Cardiac muscle cell (in vitro differentiated cells and primary cell): Measurements from ENCODE around the gene STARD3. TPM values are rescaled to one million over a fixed set of nuclear protein-coding genes. Genes with fewer than 3 reads are reported as not detected.
"Not testable (repeated sequence)": the region's sequence is repeated elsewhere in the genome, so short reads cannot be mapped to it uniquely, and the experiment has no call there.

Experiments
- DNase-seq, 2 donors: peaks; one replicate each; pipeline versions ENCODE4 v3.0.0 to v3.0.0-alpha.2; 2010 to 2017; ENCODE audit warnings: low read depth in 1 of 2, low spot score in 1 of 2
- H3K27ac ChIP-seq: fragments of 200-600 bp; sonication (generic); 2 replicates; pipeline ENCODE4 v1.5.1; 2016
- H3K27me3 ChIP-seq: fragments of 200-600 bp; sonication (generic); 2 replicates; pipeline ENCODE4 v1.6.0; 2016; ENCODE audit warnings: control low read depth
- H3K36me3 ChIP-seq: fragments of 200-600 bp; sonication (generic); 2 replicates; pipeline ENCODE4 v1.5.1; 2016; ENCODE audit warnings: control low read depth
- H3K4me1 ChIP-seq: fragments of 200-600 bp; sonication (generic); 2 replicates; pipeline ENCODE4 v1.8.1; 2017; ENCODE audit warnings: low read depth, mild to moderate bottlenecking, mixed run types
- H3K4me3 ChIP-seq: fragments of 200-600 bp; sonication (generic); 2 replicates; pipeline ENCODE4 v1.5.1; 2016; ENCODE audit warnings: mild to moderate bottlenecking
- H3K9me3 ChIP-seq: fragments of 200-600 bp; sonication (generic); 2 replicates; pipeline ENCODE4 v1.5.1; 2017; ENCODE audit warnings: low read depth, mild to moderate bottlenecking, control low read depth
- polyA plus RNA-seq: library from polyadenylated mRNA; unstranded; fragments of >200 nt; fragmentation: Nextera tagmentation; extraction: Ambion mirVana; gene quantifications from 2 replicates; pipeline ENCODE4 v1.2.1, GENCODE V29; 2016
- total RNA-seq: library from RNA; depleted of rRNA; stranded (reverse); fragments of >200 nt; gene quantifications from 2 replicates; pipeline ENCODE4 v1.2.3, GENCODE V29; 2016
- TF ChIP-seq, protein P1 (sequence below): IDR thresholded peaks from 2 replicates; pipeline ENCODE4 v1.5.1; 2012; ENCODE audit warnings: low read depth, mild to moderate bottlenecking, low read length

The STARD3 gene
- total and polyA plus RNA-seq, 2 experiments from 2014 or later: 47.9 to 67.1 TPM

GRCh38 chr17:39706921-39707337, 70.0 kb downstream of the STARD3 start:
- no peaks in the 10 kb centered on the region for H3K27me3 ChIP-seq
- DNase-seq: no peak
- peak overlapping the region; percentile 93 for H3K27ac ChIP-seq
- H3K4me1 ChIP-seq: peaks cover 41% of the 10 kb centered on the region
- TF ChIP-seq, protein P1, sequence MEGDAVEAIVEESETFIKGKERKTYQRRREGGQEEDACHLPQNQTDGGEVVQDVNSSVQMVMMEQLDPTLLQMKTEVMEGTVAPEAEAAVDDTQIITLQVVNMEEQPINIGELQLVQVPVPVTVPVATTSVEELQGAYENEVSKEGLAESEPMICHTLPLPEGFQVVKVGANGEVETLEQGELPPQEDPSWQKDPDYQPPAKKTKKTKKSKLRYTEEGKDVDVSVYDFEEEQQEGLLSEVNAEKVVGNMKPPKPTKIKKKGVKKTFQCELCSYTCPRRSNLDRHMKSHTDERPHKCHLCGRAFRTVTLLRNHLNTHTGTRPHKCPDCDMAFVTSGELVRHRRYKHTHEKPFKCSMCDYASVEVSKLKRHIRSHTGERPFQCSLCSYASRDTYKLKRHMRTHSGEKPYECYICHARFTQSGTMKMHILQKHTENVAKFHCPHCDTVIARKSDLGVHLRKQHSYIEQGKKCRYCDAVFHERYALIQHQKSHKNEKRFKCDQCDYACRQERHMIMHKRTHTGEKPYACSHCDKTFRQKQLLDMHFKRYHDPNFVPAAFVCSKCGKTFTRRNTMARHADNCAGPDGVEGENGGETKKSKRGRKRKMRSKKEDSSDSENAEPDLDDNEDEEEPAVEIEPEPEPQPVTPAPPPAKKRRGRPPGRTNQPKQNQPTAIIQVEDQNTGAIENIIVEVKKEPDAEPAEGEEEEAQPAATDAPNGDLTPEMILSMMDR: no peak
- H3K4me3 ChIP-seq: no peak overlapping the region
- H3K36me3 ChIP-seq: peaks cover 50% of the 10 kb centered on the region
- H3K9me3 ChIP-seq: no peaks in the 10 kb centered on the region

DNA sequence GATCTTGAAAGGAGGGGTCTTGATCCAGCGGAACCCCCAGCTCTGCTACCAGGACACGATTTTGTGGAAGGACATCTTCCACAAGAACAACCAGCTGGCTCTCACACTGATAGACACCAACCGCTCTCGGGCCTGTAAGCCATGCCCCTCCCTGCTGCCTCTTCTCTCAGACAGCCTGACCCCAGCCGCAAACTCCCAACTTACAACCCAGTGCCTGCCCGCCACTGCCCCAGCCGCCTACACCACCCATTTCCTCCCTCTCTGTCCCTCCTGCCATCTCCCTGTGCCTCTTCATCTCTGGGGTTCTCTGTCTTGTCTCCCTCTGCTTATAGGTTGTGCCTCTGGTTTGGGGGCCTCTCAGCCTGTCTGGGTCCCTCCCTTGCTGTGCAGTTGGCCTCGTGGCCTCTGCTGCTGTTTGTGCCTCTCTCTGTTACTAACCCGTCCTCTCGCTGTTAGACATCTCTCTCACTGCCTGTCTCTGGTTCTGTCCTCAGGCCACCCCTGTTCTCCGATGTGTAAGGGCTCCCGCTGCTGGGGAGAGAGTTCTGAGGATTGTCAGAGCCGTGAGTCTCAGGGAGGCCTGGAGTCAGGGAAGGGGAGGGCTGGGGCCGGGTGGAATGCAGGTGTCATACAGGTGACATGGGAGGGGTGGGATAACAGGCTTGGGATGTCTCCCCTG, 72.5 kb downstream of the STARD3 start:
- Histone ChIP-seq H3K36me3 (peaks cover 73% of the 10 kb centered on the region), H3K4me3 (no peak overlapping the region), H3K27ac (no peak overlapping the region), H3K4me1 (peaks cover 16% of the 10 kb centered on the region), H3K9me3 (no peaks in the 10 kb centered on the region), H3K27me3 (no peaks in the 10 kb centered on the region)
- TF ChIP-seq, protein P1: no peak
- no peak for DNase-seq

DNA sequence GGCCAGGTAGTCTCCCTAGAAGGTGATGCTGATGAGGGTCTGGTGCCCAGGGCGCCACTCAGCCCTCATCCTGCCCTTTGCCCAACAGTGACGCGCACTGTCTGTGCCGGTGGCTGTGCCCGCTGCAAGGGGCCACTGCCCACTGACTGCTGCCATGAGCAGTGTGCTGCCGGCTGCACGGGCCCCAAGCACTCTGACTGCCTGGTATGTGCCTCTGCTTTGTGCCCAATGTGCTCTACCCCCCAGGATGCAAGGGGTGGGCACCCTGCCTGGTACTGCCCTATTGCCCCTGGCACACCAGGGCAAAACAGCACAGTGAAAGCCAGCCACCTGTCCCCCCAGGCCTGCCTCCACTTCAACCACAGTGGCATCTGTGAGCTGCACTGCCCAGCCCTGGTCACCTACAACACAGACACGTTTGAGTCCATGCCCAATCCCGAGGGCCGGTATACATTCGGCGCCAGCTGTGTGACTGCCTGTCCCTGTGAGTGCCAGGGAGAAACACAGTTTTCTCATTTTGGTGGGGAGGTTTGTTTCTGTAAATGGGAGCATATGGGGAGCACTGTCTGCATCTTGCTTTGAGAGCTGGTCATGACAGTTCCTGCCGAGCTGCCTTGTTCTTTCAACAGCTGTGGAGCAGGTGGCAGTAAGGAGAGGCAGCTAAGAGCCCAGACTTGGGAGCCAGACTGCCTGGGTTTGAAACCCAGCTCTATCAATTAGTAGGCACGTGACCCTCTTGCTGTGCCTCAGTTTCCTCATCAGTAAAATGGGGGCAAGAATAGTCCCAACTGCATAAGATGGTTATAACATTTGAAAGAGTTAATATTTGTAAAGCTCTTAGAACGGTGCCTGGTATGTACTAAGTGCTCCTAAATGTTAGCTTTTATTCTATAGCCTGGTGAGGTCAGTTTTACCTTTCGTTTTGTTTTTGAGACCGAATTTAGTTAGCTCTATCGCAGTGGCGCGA, 73.3 kb downstream of the STARD3 start:
- H3K27ac ChIP-seq: no peak overlapping the region
- peaks cover 79% of the 10 kb centered on the region for H3K36me3 ChIP-seq
- TF ChIP-seq, protein P1: no peak
- no peak for DNase-seq
- H3K4me1 ChIP-seq: peaks cover 7% of the 10 kb centered on the region
- H3K4me3 ChIP-seq: no peak overlapping the region
- no peaks in the 10 kb centered on the region for H3K27me3 ChIP-seq
- no peaks in the 10 kb centered on the region for H3K9me3 ChIP-seq

- not testable (repeated sequence) for H3K4me3 ChIP-seq, H3K9me3 ChIP-seq, H3K4me1 ChIP-seq, DNase-seq, H3K27me3 ChIP-seq, H3K27ac ChIP-seq
- H3K36me3 ChIP-seq: peaks cover 87% of the 10 kb centered on the region
Measured at GRCh38 chr17:39711071-39711470, 74.1 kb downstream of the STARD3 start.

DNA sequence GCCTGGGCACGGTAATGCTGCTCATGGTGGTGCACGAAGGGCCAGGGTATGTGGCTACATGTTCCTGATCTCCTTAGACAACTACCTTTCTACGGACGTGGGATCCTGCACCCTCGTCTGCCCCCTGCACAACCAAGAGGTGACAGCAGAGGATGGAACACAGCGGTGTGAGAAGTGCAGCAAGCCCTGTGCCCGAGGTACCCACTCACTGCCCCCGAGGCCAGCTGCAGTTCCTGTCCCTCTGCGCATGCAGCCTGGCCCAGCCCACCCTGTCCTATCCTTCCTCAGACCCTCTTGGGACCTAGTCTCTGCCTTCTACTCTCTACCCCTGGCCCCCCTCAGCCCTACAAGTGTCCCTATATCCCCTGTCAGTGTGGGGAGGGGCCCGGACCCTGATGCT, 74.9 kb downstream of the STARD3 start:
- TF ChIP-seq, protein P1: no peak
- no peaks in the 10 kb centered on the region for H3K9me3 ChIP-seq
- no peaks in the 10 kb centered on the region for H3K4me1 ChIP-seq
- no peak overlapping the region for H3K27ac ChIP-seq
- DNase-seq: no peak
- no peaks in the 10 kb centered on the region for H3K27me3 ChIP-seq
- peaks cover 92% of the 10 kb centered on the region for H3K36me3 ChIP-seq
- H3K4me3 ChIP-seq: no peak overlapping the region

Other genes starting within 250 kb of the STARD3 start
- gene FBXL20, start 235.5 kb upstream of the STARD3 start, total RNA-seq: 13.1 and 20.4 TPM in 2 replicates
- gene FBXL20, start 235.5 kb upstream of the STARD3 start, polyA plus RNA-seq: 10.2 and 11.8 TPM in 2 replicates
- 13.2 and 17.6 TPM in 2 replicates for gene MED1, start 185.9 kb upstream of the STARD3 start, total RNA-seq
- gene MED1, start 185.9 kb upstream of the STARD3 start, polyA plus RNA-seq: 12.7 and 20.7 TPM in 2 replicates
- gene CDK12, start 175.7 kb upstream of the STARD3 start, total RNA-seq: 31.2 and 47.1 TPM in 2 replicates
- 10.9 and 14.1 TPM in 2 replicates for gene CDK12, start 175.7 kb upstream of the STARD3 start, polyA plus RNA-seq
- gene NEUROD2, start 29.2 kb upstream of the STARD3 start, total RNA-seq: not detected in 2 replicates
- not detected in 2 replicates for gene NEUROD2, start 29.2 kb upstream of the STARD3 start, polyA plus RNA-seq
- 4.3 and 17.7 TPM in 2 replicates for gene PPP1R1B, start 10.2 kb upstream of the STARD3 start, total RNA-seq
- 7.6 and 20.3 TPM in 2 replicates for gene PPP1R1B, start 10.2 kb upstream of the STARD3 start, polyA plus RNA-seq
- 61.5 and 79.1 TPM in 2 replicates for gene TCAP, start 28.2 kb downstream of the STARD3 start, total RNA-seq
- 105 and 133 TPM in 2 replicates for gene TCAP, start 28.2 kb downstream of the STARD3 start, polyA plus RNA-seq
- gene PNMT, start 31.3 kb downstream of the STARD3 start, total RNA-seq: 21.0 and 27.2 TPM in 2 replicates
- gene PNMT, start 31.3 kb downstream of the STARD3 start, polyA plus RNA-seq: 11.9 and 14.7 TPM in 2 replicates
- gene PGAP3, start 50.9 kb downstream of the STARD3 start, total RNA-seq: 22.5 and 34.2 TPM in 2 replicates
- gene PGAP3, start 50.9 kb downstream of the STARD3 start, polyA plus RNA-seq: 29.7 and 31.3 TPM in 2 replicates
- gene ERBB2, start 62.9 kb downstream of the STARD3 start, total RNA-seq: 293 and 310 TPM in 2 replicates
- gene ERBB2, start 62.9 kb downstream of the STARD3 start, polyA plus RNA-seq: 194 and 235 TPM in 2 replicates
- gene MIEN1, start 93.4 kb downstream of the STARD3 start, total RNA-seq: 31.6 and 64.3 TPM in 2 replicates
- gene MIEN1, start 93.4 kb downstream of the STARD3 start, polyA plus RNA-seq: 87.8 and 104 TPM in 2 replicates
- 1.9 and 6.6 TPM in 2 replicates for gene GRB7, start 100.8 kb downstream of the STARD3 start, total RNA-seq
- 1.8 and 5.6 TPM in 2 replicates for gene GRB7, start 100.8 kb downstream of the STARD3 start, polyA plus RNA-seq
- gene IKZF3, start 227.2 kb downstream of the STARD3 start, total RNA-seq: 0.04 TPM in 1 of 2 replicates, not detected in the other
- 0.02 TPM in 1 of 2 replicates, not detected in the other for gene IKZF3, start 227.2 kb downstream of the STARD3 start, polyA plus RNA-seq
- not detected in 2 replicates for gene ZPBP2, start 231.1 kb downstream of the STARD3 start, total RNA-seq
- gene ZPBP2, start 231.1 kb downstream of the STARD3 start, polyA plus RNA-seq: not detected in 2 replicates